HL-60 (cell line): ENCODE results near the gene FOXP4.

Experiments used
- DNase-seq, 2 experiments: peaks; one replicate each; pipeline ENCODE4 v3.0.0-alpha.2; 2010 to 2020; ENCODE audit warnings: low read depth in 1 of 2, low spot score in 1 of 2
- H3K27ac ChIP-seq: fragments of 250-450 bp; sonication (Bioruptor Pico); replicated peaks from 2 replicates; pipeline ENCODE4 v1.5.1; 2020; ENCODE audit warnings: mild to moderate bottlenecking, moderate library complexity
- H3K27me3 ChIP-seq: fragments of 250-450 bp; sonication (Bioruptor Pico); 2 replicates; pipeline ENCODE4 v1.5.1; 2021; ENCODE audit warnings: mild to moderate bottlenecking, moderate library complexity; ENCODE audit not compliant: insufficient read depth, poor library complexity, severe bottlenecking
- H3K4me3 ChIP-seq: replicated peaks from 2 replicates; pipeline ENCODE4 v1.5.1; 2011; ENCODE audit warnings: mild to moderate bottlenecking, control low read depth, low read length; ENCODE audit not compliant: insufficient read depth
- CTCF ChIP-seq: IDR thresholded peaks from one replicate; pipeline ENCODE4 v1.5.1; 2011; ENCODE audit warnings: low read length, control low read depth, inconsistent platforms; ENCODE audit not compliant: insufficient read depth
- GABPA ChIP-seq: IDR thresholded peaks from 2 replicates; pipeline ENCODE4 v1.6.1; 2012; ENCODE audit warnings: low read depth
- POLR2AphosphoS5 ChIP-seq: IDR thresholded peaks from 2 replicates; pipeline ENCODE4 v1.6.1; 2012; ENCODE audit warnings: low read depth
- REST ChIP-seq: IDR thresholded peaks from 2 replicates; pipeline ENCODE4 v1.6.1; 2012; ENCODE audit warnings: low read depth; ENCODE audit not compliant: insufficient replicate concordance
- SPI1 ChIP-seq: IDR thresholded peaks from 2 replicates; pipeline ENCODE4 v1.6.1; 2012; ENCODE audit warnings: low read depth, mild to moderate bottlenecking, borderline replicate concordance

Gene FOXP4

GRCh38 chr6:41596807-41597206 is 50.6 kb downstream of the FOXP4 start:
- H3K27ac ChIP-seq = no peak overlapping the region
- no peak overlapping the region for H3K4me3 ChIP-seq
- no peaks in the 10 kb centered on the region for H3K27me3 ChIP-seq
- no peak for DNase-seq
- no peak for TF ChIP-seq REST
- TF ChIP-seq GABPA = no peak
- TF ChIP-seq POLR2AphosphoS5 = no peak
- TF ChIP-seq CTCF = no peak
- TF ChIP-seq SPI1 = no peak

GRCh38 chr6:41597246-41598000 is 51.2 kb downstream of the FOXP4 start:
- no peak for DNase-seq
- no peak for TF ChIP-seq GABPA
- no peak for TF ChIP-seq SPI1
- TF ChIP-seq REST = no peak
- no peak for TF ChIP-seq POLR2AphosphoS5
- TF ChIP-seq CTCF = no peak
- H3K27ac ChIP-seq = no peak overlapping the region
- H3K4me3 ChIP-seq = no peak overlapping the region
- no peaks in the 10 kb centered on the region for H3K27me3 ChIP-seq

- DNase-seq = no peak
- Histone ChIP-seq H3K4me3 (no peak overlapping the region), H3K27me3 (no peaks in the 10 kb centered on the region), H3K27ac (no peak overlapping the region)
- no peak for TF ChIP-seq SPI1
- no peak for TF ChIP-seq REST
- TF ChIP-seq POLR2AphosphoS5 = no peak
- no peak for TF ChIP-seq CTCF
- TF ChIP-seq GABPA = no peak
Measured at GRCh38 chr6:41598670-41599014, 52.5 kb downstream of the FOXP4 start.
